K562 (cell line): Measurements from ENCODE around the gene CD300LD. TPM values are rescaled to one million over a fixed set of nuclear protein-coding genes. Genes with fewer than 3 reads are reported as not detected.

Source experiments
- CBFA2T2 ChIP-seq: fragments of 450-650 bp; conservative IDR thresholded peaks from 2 replicates; pipeline ENCODE4 v1.6.1; 2017; ENCODE audit warnings: mild to moderate bottlenecking
- FOXJ3 ChIP-seq: sonication (generic); formaldehyde crosslinking; IDR thresholded peaks from 2 replicates; pipeline ENCODE4 v1.4.0; 2020; ENCODE audit warnings: mild to moderate bottlenecking, missing genetic modification reagents
- HMG20A ChIP-seq: fragments of 450-650 bp; formaldehyde crosslinking; conservative IDR thresholded peaks from 2 replicates; pipeline ENCODE4 v1.4.0; 2020; ENCODE audit warnings: mild to moderate bottlenecking, mixed read lengths
- NCOA1 ChIP-seq: fragments of 450-650 bp; IDR thresholded peaks from 2 replicates; pipeline ENCODE4 v1.6.1; 2016; ENCODE audit warnings: low read depth
- SFPQ ChIP-seq: fragments of 200-400 bp; formaldehyde crosslinking; IDR thresholded peaks from 2 replicates; pipeline ENCODE4 v1.6.1; 2017; ENCODE audit warnings: mild to moderate bottlenecking, low read depth, low read length, moderate library complexity
- ZNF232 ChIP-seq: sonication (generic); formaldehyde crosslinking; IDR thresholded peaks from 2 replicates; pipeline ENCODE4 v1.8.0; 2022; ENCODE audit warnings: mild to moderate bottlenecking, missing genetic modification reagents
- ZNF263 ChIP-seq: sonication (generic); formaldehyde crosslinking; IDR thresholded peaks from 2 replicates; pipeline ENCODE4 v1.8.0; 2022; ENCODE audit warnings: mild to moderate bottlenecking, missing genetic modification reagents, borderline replicate concordance
- polyA plus RNA-seq, 8 experiments: library from polyadenylated mRNA; depleted of rRNA in 4 of 8; stranded (reverse) in 5 of 8; unstranded in 3 of 8; fragments of >200 nt; fragmentation: Nextera tagmentation in 2 of 8; fragmentation: Illumina TruSeq in 1 of 8; extraction: Ambion mirVana in 2 of 8; extraction: Trizol in 1 of 8; gene quantifications; 2 replicates each; pipeline versions ENCODE4 v1.2.1 to v1.2.3, GENCODE V29; 2011 to 2014; ENCODE audit warnings: inconsistent platforms in 1 of 8, missing spikeins in 1 of 8
- total RNA-seq, 7 experiments: library from RNA; depleted of rRNA in 6 of 7; stranded (reverse); fragments of >200 nt in 6 of 7; fragmentation: Illumina TruSeq in 2 of 7; extraction: Trizol in 2 of 7; gene quantifications; 2 replicates each; pipeline versions ENCODE4 v1.2.1 to v1.2.3, GENCODE V29; 2011 to 2021; ENCODE audit warnings: low replicate concordance in 1 of 7
- TF ChIP-seq, protein P1 (sequence below): fragments of 450-650 bp; IDR thresholded peaks from 2 replicates; pipeline ENCODE4 v1.6.1; 2016; ENCODE audit warnings: low read depth, mild to moderate bottlenecking, moderate library complexity
- TF ChIP-seq, protein P2 (sequence below): fragments of 250-450 bp; sonication (Bioruptor Pico); IDR thresholded peaks from 2 replicates; pipeline ENCODE4 v1.5.0; 2021; ENCODE audit warnings: mild to moderate bottlenecking, moderate library complexity

Gene CD300LD
- total and polyA plus RNA-seq, 9 of the 15 experiments (the other 6 are each of a cell fraction or from before 2014, with no cell fraction given), result not detected

DNA sequence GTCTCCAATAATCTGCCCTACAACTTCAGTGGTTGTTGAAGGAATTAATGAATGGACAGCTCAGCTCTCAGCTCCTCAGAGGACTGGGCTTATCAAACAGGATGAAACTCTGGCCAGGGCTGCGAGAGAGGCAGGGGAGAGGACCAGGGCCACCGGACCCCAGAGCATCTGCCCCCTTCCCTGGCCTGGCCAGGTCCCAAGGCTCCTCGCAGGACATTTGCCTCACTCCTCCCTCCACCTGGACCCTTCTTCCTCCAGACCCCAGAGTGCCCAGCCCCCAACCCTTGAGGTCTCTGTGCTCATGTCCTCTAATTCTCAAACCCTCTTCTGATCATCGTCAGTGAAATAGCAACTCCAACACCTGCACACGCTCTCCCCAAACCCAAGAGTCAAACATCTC is 49.9 kb downstream of the CD300LD start (continued):
- no peak for TF ChIP-seq SFPQ
- TF ChIP-seq NCOA1, result no peak
- TF ChIP-seq ZNF232 (CRISPR knock-in tag), result no peak
- no peak for TF ChIP-seq HMG20A (CRISPR knock-in tag)
- TF ChIP-seq, protein P1, sequence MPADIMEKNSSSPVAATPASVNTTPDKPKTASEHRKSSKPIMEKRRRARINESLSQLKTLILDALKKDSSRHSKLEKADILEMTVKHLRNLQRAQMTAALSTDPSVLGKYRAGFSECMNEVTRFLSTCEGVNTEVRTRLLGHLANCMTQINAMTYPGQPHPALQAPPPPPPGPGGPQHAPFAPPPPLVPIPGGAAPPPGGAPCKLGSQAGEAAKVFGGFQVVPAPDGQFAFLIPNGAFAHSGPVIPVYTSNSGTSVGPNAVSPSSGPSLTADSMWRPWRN, result no peak
- TF ChIP-seq, protein P2, sequence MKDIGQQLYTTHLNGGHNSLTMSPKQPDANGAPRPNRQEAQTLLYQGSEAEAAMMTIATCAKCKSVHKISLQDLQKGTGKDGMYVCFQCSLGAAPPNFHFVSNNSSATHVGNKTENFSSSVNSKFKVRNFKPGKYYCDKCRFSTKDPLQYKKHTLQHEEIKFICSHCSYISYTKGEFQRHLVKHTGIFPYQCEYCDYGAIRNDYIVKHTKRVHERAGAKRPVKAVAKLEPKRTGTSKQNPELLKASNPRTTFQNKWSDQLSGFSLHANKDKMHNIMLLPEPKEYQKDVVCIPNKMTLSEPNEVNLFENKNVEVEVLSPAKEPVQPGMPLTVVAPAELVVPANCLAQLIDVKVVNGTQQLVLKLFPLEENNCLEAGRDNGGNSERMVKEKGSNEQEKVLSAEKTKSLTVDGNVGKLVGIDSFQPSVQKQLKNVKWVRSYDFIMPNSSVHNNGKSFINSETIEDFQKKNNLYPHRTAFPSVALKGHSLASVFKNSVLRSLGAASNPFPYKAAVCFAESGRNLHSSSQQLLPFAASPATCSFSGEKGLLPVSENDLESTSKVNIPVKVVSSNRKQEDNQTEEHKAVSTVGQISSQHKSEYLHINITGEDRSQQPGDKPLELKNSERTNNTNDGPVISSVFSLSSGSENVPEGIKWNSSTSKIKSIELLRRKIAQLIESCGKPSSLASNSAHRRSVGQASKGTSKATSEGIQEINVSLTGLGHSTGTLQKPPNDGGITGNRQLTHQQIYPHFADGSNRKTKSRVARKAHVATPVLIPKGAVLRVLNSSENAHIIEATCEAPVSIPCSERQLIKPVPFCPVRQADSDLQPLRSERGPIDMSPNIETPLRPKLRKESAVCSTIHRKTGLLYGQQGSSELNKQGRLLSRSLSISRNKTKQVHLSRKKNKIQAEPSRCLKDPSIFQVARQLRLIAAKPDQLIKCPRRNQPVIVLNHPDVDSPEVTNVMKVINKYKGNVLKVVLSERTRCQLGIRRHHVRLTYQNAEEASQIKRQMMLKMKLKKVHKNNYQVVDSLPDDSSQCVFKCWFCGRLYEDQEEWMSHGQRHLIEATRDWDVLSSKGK (CRISPR knock-in tag), result no peak
- no peak for TF ChIP-seq CBFA2T2
- no peak for TF ChIP-seq ZNF263 (CRISPR knock-in tag)
- no peak for TF ChIP-seq FOXJ3 (CRISPR knock-in tag)
